Liver (tissue), 3 donors: ENCODE measurements around the gene MAMDC2.

Experiments
- ATF3 ChIP-seq: IDR thresholded peaks from 2 replicates; pipeline ENCODE4 v1.6.1; 2016; ENCODE audit warnings: antibody characterized with exemption
- CTCF ChIP-seq: fragments of 150-350 bp; IDR thresholded peaks from 2 replicates; pipeline ENCODE4 v1.5.1; 2017; ENCODE audit warnings: improper control_type of control experiment, low read depth, low read length; ENCODE audit not compliant: missing input control
- FOXA1 ChIP-seq: IDR thresholded peaks from 2 replicates; pipeline ENCODE4 v1.6.1; 2016; ENCODE audit warnings: antibody characterized with exemption
- GABPA ChIP-seq, 2 donors: IDR thresholded peaks in 1 of 2; conservative IDR thresholded peaks in 1 of 2; 2 replicates each; pipeline ENCODE4 v1.6.1; 2016; ENCODE audit warnings: antibody characterized with exemption in 2 of 2, mild to moderate bottlenecking in 1 of 2, moderate library complexity in 1 of 2
- HNF4A ChIP-seq, 2 donors: conservative IDR thresholded peaks; 2 replicates each; pipeline ENCODE4 v1.6.1; 2016; ENCODE audit warnings: antibody characterized with exemption in 2 of 2, mild to moderate bottlenecking in 2 of 2
- HNF4G ChIP-seq: IDR thresholded peaks from 2 replicates; pipeline ENCODE4 v1.6.1; 2016; ENCODE audit warnings: antibody characterized with exemption
- JUND ChIP-seq, 2 donors: IDR thresholded peaks; 2 replicates each; pipeline ENCODE4 v1.6.1; 2016; ENCODE audit warnings: antibody characterized with exemption in 2 of 2
- REST ChIP-seq: IDR thresholded peaks from 2 replicates; pipeline ENCODE4 v1.6.1; 2016; ENCODE audit warnings: antibody characterized with exemption, mild to moderate bottlenecking
- SP1 ChIP-seq: IDR thresholded peaks from 2 replicates; pipeline ENCODE4 v1.6.1; 2018; ENCODE audit warnings: antibody characterized with exemption, mild to moderate bottlenecking
- TAF1 ChIP-seq: conservative IDR thresholded peaks from 2 replicates; pipeline ENCODE4 v1.6.1; 2016; ENCODE audit warnings: antibody characterized with exemption, mild to moderate bottlenecking
- ZBTB33 ChIP-seq: IDR thresholded peaks from 2 replicates; pipeline ENCODE4 v1.6.1; 2016; ENCODE audit warnings: antibody characterized with exemption
- donor health status: healthy.
- donor health status: healthy.

GRCh38 chr9:70110194-70111041, 66.8 kb downstream of the MAMDC2 start:
- no peak for TF ChIP-seq SP1
- TF ChIP-seq CTCF = no peak
- TF ChIP-seq ATF3 = no peak
- TF ChIP-seq FOXA1 = no peak
- no peak for TF ChIP-seq TAF1
- no peak for TF ChIP-seq JUND (IDR thresholded peaks at IDR 0.05)
- no peak for TF ChIP-seq ZBTB33
- TF ChIP-seq REST = no peak
- no peak for TF ChIP-seq GABPA (IDR thresholded peaks at IDR 0.05 in 1 of 2, conservative IDR thresholded peaks at IDR 0.05 in 1 of 2)
- TF ChIP-seq HNF4A (conservative IDR thresholded peaks at IDR 0.05) = no peak
- no peak for TF ChIP-seq HNF4G
